ENCODE measurements around the gene RSPH10B2.
"Not testable (repeated sequence)": the region's sequence is repeated elsewhere in the genome, so short reads cannot be mapped to it uniquely, and the experiment has no call there.

Gene RSPH10B2

GRCh38 chr7:6753964-6754363, at the start of gene RSPH10B2:
RSPH10B2 (plus strand) TSS chr7:6754103; CDS start chr7:6757678, 3,575 bp downstream.
- FAIRE-seq; DNase-seq (ENCODE audit: insufficient read length, low spot score): not testable (repeated sequence)

- FAIRE-seq (no peak), DNase-seq (ENCODE audit: insufficient read length, low spot score) (no peak)
- TF ChIP-seq CTCF (IDR thresholded peaks at IDR 0.05; ENCODE audit: insufficient read depth, missing control alignments), result no peak
Measured at GRCh38 chr7:6705959-6706665, 47.8 kb upstream of the RSPH10B2 start.

GRCh38 chr7:6706666-6707407, 47.1 kb upstream of the RSPH10B2 start, which contains the start of gene ZNF12:
ZNF12 (minus strand) TSS chr7:6706947; CDS start chr7:6705173, 1,774 bp downstream.
- no peak for TF ChIP-seq CTCF (IDR thresholded peaks at IDR 0.05; ENCODE audit: insufficient read depth, missing control alignments)
- FAIRE-seq (no peak), DNase-seq (ENCODE audit: insufficient read length, low spot score) (peak; percentile 81)

GRCh38 chr7:6708304-6708703, 45.6 kb upstream of the RSPH10B2 start:
- TF ChIP-seq CTCF (IDR thresholded peaks at IDR 0.05; ENCODE audit: insufficient read depth, missing control alignments), result no peak
- no peak for FAIRE-seq
- DNase-seq (ENCODE audit: insufficient read length, low spot score), result no peak

- FAIRE-seq, result no peak
- no peak for TF ChIP-seq CTCF (IDR thresholded peaks at IDR 0.05; ENCODE audit: insufficient read depth, missing control alignments)
- no peak for DNase-seq (ENCODE audit: insufficient read length, low spot score)
Measured at GRCh38 chr7:6709808-6710207, 44.1 kb upstream of the RSPH10B2 start.

- TF ChIP-seq CTCF (IDR thresholded peaks at IDR 0.05; ENCODE audit: insufficient read depth, missing control alignments), result no peak
Measured at GRCh38 chr7:6714360-6714759, 39.5 kb upstream of the RSPH10B2 start.

GRCh38 chr7:6715898-6716297, 38.0 kb upstream of the RSPH10B2 start:
- DNase-seq (ENCODE audit: insufficient read length, low spot score); FAIRE-seq: not testable (repeated sequence)

More at GRCh38 chr7:6714360-6714759, 39.5 kb upstream of the RSPH10B2 start:
- no peak for FAIRE-seq
- DNase-seq (ENCODE audit: insufficient read length, low spot score), result no peak

GRCh38 chr7:6718124-6718523, 35.8 kb upstream of the RSPH10B2 start:
- TF ChIP-seq CTCF (IDR thresholded peaks at IDR 0.05; ENCODE audit: insufficient read depth, missing control alignments), result peak; percentile 14
- no peak for FAIRE-seq
- no peak for DNase-seq (ENCODE audit: insufficient read length, low spot score)

GRCh38 chr7:6724351-6724750, 29.6 kb upstream of the RSPH10B2 start:
- not testable (repeated sequence) for FAIRE-seq; DNase-seq (ENCODE audit: insufficient read length, low spot score)
